GM06990 (cell line): ENCODE results near the gene ABCB9.

Experiments
- DNase-seq: peaks from one replicate; pipeline ENCODE4 v3.0.0-alpha.2; 2011; ENCODE audit not compliant: insufficient read length; ENCODE audit errors: extremely low read depth
- H3K27me3 ChIP-seq: replicated peaks from 2 replicates; pipeline ENCODE4 v1.6.0; 2011; ENCODE audit warnings: low read length; ENCODE audit not compliant: control insufficient read depth, insufficient read depth
- H3K36me3 ChIP-seq: 2 replicates; pipeline ENCODE4 v1.5.1; 2011; ENCODE audit warnings: low read length; ENCODE audit not compliant: control insufficient read depth, insufficient read depth
- H3K4me3 ChIP-seq: replicated peaks from 2 replicates; pipeline ENCODE4 v1.5.1; 2011; ENCODE audit warnings: low read depth, mild to moderate bottlenecking, control low read depth, low read length
- CTCF ChIP-seq: IDR thresholded peaks from 2 replicates; pipeline ENCODE4 v1.5.1; 2011; ENCODE audit warnings: low read length, control low read depth, mild to moderate bottlenecking, inconsistent platforms; ENCODE audit not compliant: insufficient read depth, poor library complexity, severe bottlenecking

ABCB9 gene

GRCh38 chr12:122959566-122960192 is 6.6 kb downstream of the ABCB9 start:
- Histone ChIP-seq H3K36me3 (no peaks in the 10 kb centered on the region), H3K27me3 (no peaks in the 10 kb centered on the region), H3K4me3 (no peak overlapping the region)
- TF ChIP-seq CTCF = no peak
- DNase-seq = no peak

GRCh38 chr12:122958198-122958888 is 7.9 kb downstream of the ABCB9 start:
- no peaks in the 10 kb centered on the region for H3K36me3 ChIP-seq
- no peak for TF ChIP-seq CTCF
- H3K4me3 ChIP-seq = no peak overlapping the region
- H3K27me3 ChIP-seq = no peaks in the 10 kb centered on the region
- no peak for DNase-seq

GRCh38 chr12:122956035-122956434 is 10.2 kb downstream of the ABCB9 start:
- no peak overlapping the region for H3K4me3 ChIP-seq
- H3K36me3 ChIP-seq = no peaks in the 10 kb centered on the region
- H3K27me3 ChIP-seq = no peaks in the 10 kb centered on the region
- no peak for TF ChIP-seq CTCF
- DNase-seq = no peak

- Histone ChIP-seq H3K36me3 (no peaks in the 10 kb centered on the region), H3K27me3 (no peaks in the 10 kb centered on the region), H3K4me3 (no peak overlapping the region)
- TF ChIP-seq CTCF = no peak
- no peak for DNase-seq
Observed at GRCh38 chr12:122955156-122955555, 11.1 kb downstream of the ABCB9 start.

GRCh38 chr12:122951979-122952892 is 14.0 kb downstream of the ABCB9 start:
- TF ChIP-seq CTCF = peak; percentile 91
- DNase-seq = no peak
- no peaks in the 10 kb centered on the region for H3K27me3 ChIP-seq
- no peak overlapping the region for H3K4me3 ChIP-seq
- no peaks in the 10 kb centered on the region for H3K36me3 ChIP-seq
